BLaER1 treated with 17β-estradiol and CSF1 and Interleukin-3, amounts not matched to agents 10 nM and 100 nM (cell line): Measurements from ENCODE around the gene PTPRM.
"Not testable (repeated sequence)": the region's sequence is repeated elsewhere in the genome, so short reads cannot be mapped to it uniquely, and the experiment has no call there.

Experiments used
- H3K27ac ChIP-seq, 11 experiments: shearing (Covaris generic); formaldehyde crosslinking; 2 replicates each; pipeline ENCODE4 v1.8.1; 2022
- H3K27me3 ChIP-seq, 11 experiments: shearing (Covaris generic); formaldehyde crosslinking; 2 replicates each; pipeline ENCODE4 v1.8.1; 2022
- H3K36me3 ChIP-seq, 11 experiments: shearing (Covaris generic); formaldehyde crosslinking; 2 replicates each; pipeline ENCODE4 v1.8.1; 2022
- H3K4me1 ChIP-seq, 10 experiments: shearing (Covaris generic); formaldehyde crosslinking; 2 replicates each; pipeline ENCODE4 v1.8.1; 2022
- H3K4me2 ChIP-seq, 11 experiments: shearing (Covaris generic); formaldehyde crosslinking; 2 replicates each; pipeline ENCODE4 v1.8.1; 2022
- H3K4me3 ChIP-seq, 10 experiments: shearing (Covaris generic); formaldehyde crosslinking; 2 replicates each; pipeline ENCODE4 v1.8.1; 2022
- H3K9ac ChIP-seq, 11 experiments: shearing (Covaris generic); formaldehyde crosslinking; 2 replicates each; pipeline ENCODE4 v1.8.1; 2022
- H3K9me3 ChIP-seq, 11 experiments: shearing (Covaris generic); formaldehyde crosslinking; replicated peaks in 1 of 11; 2 replicates each; pipeline ENCODE4 v1.8.1; 2022
- H4K20me1 ChIP-seq, 11 experiments: shearing (Covaris generic); formaldehyde crosslinking; 2 replicates each; pipeline ENCODE4 v1.8.1; 2022
- Cebpa-rat ChIP-seq, 11 experiments: shearing (Covaris generic); IDR thresholded peaks; 2 replicates each; pipeline ENCODE4 v1.8.1; 2022

PTPRM gene

DNA sequence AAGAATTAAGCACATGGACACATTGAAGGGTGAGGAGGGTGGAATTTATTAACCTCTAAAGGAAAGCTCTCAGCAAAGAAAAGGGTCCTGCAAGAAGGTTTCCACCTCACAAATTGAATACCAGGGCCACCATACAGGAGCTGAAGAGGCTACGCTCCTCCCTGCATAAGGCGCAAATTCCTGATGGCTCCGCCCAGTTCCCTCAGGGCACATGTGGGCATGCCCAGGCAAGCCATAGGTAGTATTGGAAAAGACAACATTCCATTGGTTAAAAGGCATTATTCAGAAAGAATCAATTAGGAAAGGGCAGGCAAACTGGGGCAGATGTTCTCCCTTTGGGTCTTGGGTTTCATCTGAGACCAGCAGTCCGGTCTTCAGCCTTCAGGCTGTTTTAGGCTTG lies 161.2 kb downstream of the PTPRM start:
- no peak for TF ChIP-seq Cebpa-rat (IDR thresholded peaks at IDR 0.05)
- no peak overlapping the region for H3K9ac ChIP-seq
- H3K4me3 ChIP-seq: no peak overlapping the region
- no peak overlapping the region for H3K27ac ChIP-seq
- H3K36me3 ChIP-seq: no peaks in the 10 kb centered on the region
- H3K9me3 ChIP-seq: peaks cover 0 to 10% (median 8%) of the 10 kb centered on the region in 11 experiments; a peak in 10 of 22 replicates
- no peaks in the 10 kb centered on the region for H4K20me1 ChIP-seq
- H3K27me3 ChIP-seq: no peaks in the 10 kb centered on the region
- no peaks in the 10 kb centered on the region for H3K4me1 ChIP-seq
- H3K4me2 ChIP-seq: no peak overlapping the region

DNA sequence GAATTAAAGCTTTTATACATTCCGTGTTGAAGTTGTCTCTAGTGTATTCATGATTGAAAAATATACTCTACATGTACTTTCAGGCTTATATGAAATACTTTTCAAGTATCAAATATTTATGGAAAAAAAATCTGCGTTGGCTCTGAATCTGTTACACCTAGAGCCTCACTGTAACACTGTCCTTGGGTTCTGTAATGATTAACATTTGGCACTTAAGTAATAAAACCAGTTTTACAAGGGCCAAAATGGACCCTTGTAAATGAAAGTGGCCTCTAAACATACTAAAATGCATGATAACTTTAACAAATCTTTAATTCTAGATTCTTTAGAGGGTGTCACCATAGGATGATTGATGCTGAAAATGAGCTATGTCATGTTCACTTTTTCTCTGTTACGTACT lies 162.8 kb downstream of the PTPRM start:
- H3K36me3 ChIP-seq: no peaks in the 10 kb centered on the region
- H4K20me1 ChIP-seq: no peaks in the 10 kb centered on the region
- no peak for TF ChIP-seq Cebpa-rat (IDR thresholded peaks at IDR 0.05)
- peaks cover 0 to 14% (median 9%) of the 10 kb centered on the region in 11 experiments; a peak in 10 of 22 replicates for H3K9me3 ChIP-seq
- H3K4me3 ChIP-seq: no peak overlapping the region
- H3K4me1 ChIP-seq: peaks cover 0 to 7% (median 2%) of the 10 kb centered on the region in 10 experiments; a peak in 5 of 20 replicates
- H3K9ac ChIP-seq: no peak overlapping the region
- H3K27me3 ChIP-seq: no peaks in the 10 kb centered on the region
- H3K4me2 ChIP-seq: no peak overlapping the region
- no peak overlapping the region for H3K27ac ChIP-seq

DNA sequence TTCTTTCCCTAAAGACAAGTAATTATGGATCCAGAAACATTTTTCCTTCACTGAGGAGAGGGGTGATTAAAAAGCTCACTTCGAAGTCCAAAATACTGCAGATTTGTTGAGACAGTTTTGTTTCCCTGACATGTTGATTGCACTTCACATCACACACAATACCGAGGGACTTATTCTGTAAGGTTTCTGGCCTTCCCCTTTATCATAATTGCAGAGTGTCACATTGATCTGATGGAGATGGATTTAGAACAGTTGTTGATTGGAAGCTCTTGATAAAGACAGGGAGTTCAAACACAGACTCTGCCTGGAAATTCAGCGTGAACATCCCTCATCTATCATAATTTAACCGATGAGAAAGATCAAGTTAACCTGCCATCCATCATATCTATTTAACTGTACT lies 163.6 kb downstream of the PTPRM start:
- no peaks in the 10 kb centered on the region for H4K20me1 ChIP-seq
- no peaks in the 10 kb centered on the region for H3K27me3 ChIP-seq
- H3K4me1 ChIP-seq: peaks cover 0 to 7% (median 2%) of the 10 kb centered on the region in 10 experiments; a peak in 5 of 20 replicates
- H3K36me3 ChIP-seq: no peaks in the 10 kb centered on the region
- H3K4me3 ChIP-seq: no peak overlapping the region
- TF ChIP-seq Cebpa-rat (IDR thresholded peaks at IDR 0.05): no peak
- H3K27ac ChIP-seq: no peak overlapping the region
- H3K9me3 ChIP-seq: peaks cover 0 to 14% (median 9%) of the 10 kb centered on the region in 11 experiments; a peak in 10 of 22 replicates
- H3K4me2 ChIP-seq: no peak overlapping the region
- H3K9ac ChIP-seq: no peak overlapping the region

DNA sequence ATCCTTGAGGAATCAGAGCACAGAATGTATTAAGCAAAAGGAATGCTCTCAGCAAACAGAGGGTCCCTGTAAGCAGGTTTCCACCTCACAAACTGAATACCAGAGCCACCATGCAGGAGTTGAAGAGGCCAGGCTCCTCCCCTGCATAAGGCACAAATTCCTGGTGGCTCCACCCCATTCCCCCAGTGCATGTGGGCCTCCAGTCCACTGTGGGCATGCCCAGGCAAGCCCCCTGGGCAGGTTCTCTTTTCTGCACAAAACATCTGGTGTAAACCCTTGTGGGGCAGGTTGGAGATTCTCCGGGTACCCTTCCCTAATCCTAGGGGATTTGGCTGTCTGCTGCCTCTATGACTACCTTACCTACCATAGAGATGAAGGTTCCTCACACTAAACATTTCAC lies 166.5 kb downstream of the PTPRM start:
- no peak overlapping the region for H3K4me3 ChIP-seq
- H3K9ac ChIP-seq: no peak overlapping the region
- no peaks in the 10 kb centered on the region for H4K20me1 ChIP-seq
- H3K4me1 ChIP-seq: peaks cover 0 to 7% (median 2%) of the 10 kb centered on the region in 10 experiments; a peak in 5 of 20 replicates
- no peaks in the 10 kb centered on the region for H3K27me3 ChIP-seq
- TF ChIP-seq Cebpa-rat (IDR thresholded peaks at IDR 0.05): no peak
- peak overlapping the region in 5 of 11 experiments; percentile 1 to 40 (median 9); a peak in 6 of 22 replicates for H3K27ac ChIP-seq
- peak overlapping the region in 3 of 11 experiments; percentile 4 to 34 (median 15); a peak in 3 of 22 replicates for H3K4me2 ChIP-seq
- no peaks in the 10 kb centered on the region for H3K36me3 ChIP-seq
- H3K9me3 ChIP-seq: peaks cover 0 to 14% (median 9%) of the 10 kb centered on the region in 11 experiments; a peak in 10 of 22 replicates

DNA sequence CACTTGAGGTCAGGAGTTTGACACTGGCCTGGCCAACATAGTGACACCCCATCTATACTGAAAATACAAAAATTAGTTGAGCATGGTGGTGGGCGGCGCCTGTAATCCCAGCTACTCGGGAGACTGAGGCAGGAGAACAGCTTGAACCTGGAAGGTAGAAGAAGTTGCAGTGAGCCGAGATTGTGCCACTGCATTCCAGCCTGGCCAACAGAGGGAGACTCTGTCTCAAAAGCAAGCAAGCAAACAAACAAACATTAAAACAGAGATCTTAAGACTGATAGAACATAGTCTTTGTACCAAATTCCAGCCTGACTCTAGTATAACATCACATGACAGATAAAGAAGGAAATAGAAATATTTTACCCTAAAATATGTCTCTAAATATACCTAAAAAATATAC lies 168.1 kb downstream of the PTPRM start:
- H3K4me1 ChIP-seq: peaks cover 0 to 7% (median 2%) of the 10 kb centered on the region in 10 experiments; a peak in 5 of 20 replicates
- H3K4me3 ChIP-seq: no peak overlapping the region
- no peaks in the 10 kb centered on the region for H3K36me3 ChIP-seq
- no peak overlapping the region for H3K9ac ChIP-seq
- H3K27me3 ChIP-seq: no peaks in the 10 kb centered on the region
- H3K4me2 ChIP-seq: no peak overlapping the region
- peaks cover 0 to 14% (median 9%) of the 10 kb centered on the region in 11 experiments; a peak in 10 of 22 replicates for H3K9me3 ChIP-seq
- no peak overlapping the region for H3K27ac ChIP-seq
- no peak for TF ChIP-seq Cebpa-rat (IDR thresholded peaks at IDR 0.05)
- H4K20me1 ChIP-seq: no peaks in the 10 kb centered on the region

DNA sequence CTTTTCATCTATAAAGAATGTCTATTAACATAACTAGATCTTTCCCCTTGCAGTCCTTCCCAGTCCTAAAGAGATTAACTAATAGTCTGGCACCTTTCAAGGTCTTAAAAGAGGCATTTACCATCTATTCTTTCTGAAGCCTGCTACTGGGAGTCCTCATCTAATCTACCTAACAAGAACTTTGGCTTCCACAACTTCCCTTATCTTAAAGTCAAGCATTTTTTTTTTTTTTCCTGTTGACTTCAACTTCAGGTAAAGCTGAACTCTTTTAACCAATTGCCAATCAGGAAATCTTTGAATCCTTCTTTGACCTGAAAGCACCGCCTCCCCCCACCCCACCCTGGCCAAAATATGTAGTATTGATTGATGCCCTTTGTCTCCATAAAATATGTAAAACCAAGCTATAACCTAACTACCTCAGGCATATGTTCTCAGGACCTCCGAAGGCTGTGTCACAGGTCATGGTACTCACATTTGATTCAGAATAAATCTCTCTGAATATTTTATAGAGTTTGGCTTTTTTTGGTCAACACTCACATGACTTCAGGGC lies 168.6 kb downstream of the PTPRM start:
- Histone ChIP-seq H3K27ac (no peak overlapping the region), H3K27me3 (no peaks in the 10 kb centered on the region)

DNA sequence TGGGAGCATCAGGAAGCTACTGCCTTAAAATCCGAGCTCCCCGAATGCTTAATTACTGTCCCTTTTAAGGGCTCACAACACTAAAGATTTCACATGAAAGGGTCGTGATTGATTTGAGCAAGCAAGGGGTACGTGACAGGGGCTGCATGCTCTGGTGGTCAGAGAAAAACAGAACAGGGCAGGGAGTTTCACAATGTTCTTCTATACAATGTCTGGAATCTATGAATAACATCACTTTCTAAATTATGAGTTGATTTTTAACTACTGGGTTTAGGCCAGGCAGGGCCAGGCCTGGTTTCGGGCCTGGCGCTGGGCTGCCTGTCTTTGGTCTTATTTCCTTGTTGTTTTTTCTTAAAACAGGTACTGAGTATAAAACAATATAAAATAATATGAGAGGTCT lies 169.4 kb downstream of the PTPRM start:
- not testable (repeated sequence) for H3K9ac ChIP-seq, H3K27ac ChIP-seq, H3K4me2 ChIP-seq, H3K36me3 ChIP-seq, H3K27me3 ChIP-seq, H3K4me1 ChIP-seq, H4K20me1 ChIP-seq, H3K4me3 ChIP-seq
- H3K9me3 ChIP-seq: peaks cover 0 to 14% (median 9%) of the 10 kb centered on the region in 11 experiments; a peak in 10 of 22 replicates

More for the DNA sequence above, 168.6 kb downstream of the PTPRM start:
- Histone ChIP-seq H3K4me1 (peaks cover 0 to 7% (median 2%) of the 10 kb centered on the region in 10 experiments; a peak in 5 of 20 replicates), H3K36me3 (no peaks in the 10 kb centered on the region), H4K20me1 (no peaks in the 10 kb centered on the region), H3K4me2 (no peak overlapping the region), H3K4me3 (no peak overlapping the region), H3K9ac (no peak overlapping the region), H3K9me3 (peaks cover 0 to 14% (median 9%) of the 10 kb centered on the region in 11 experiments; a peak in 10 of 22 replicates)
- no peak for TF ChIP-seq Cebpa-rat (IDR thresholded peaks at IDR 0.05)

DNA sequence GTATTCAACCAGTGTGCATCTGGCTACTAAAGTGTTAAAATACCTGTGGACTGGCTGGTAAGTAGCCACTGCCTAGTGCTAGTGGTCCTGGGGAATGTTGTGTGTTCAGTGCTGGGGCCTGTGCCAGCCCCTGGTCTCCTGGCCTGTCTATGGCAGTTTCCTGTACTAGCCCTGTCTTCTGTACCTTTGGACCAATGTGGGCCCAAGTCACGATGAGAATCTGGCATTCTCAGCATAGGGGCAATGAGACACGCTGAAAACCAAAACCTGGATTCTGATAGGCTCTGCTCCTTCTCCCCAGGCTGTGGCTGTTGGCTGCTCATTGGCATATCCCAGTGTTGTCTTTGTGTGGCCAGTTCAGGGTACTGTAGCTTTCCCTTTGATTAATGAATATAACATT lies 170.4 kb downstream of the PTPRM start:
- H3K27ac ChIP-seq: no peak overlapping the region
- H3K4me1 ChIP-seq: peaks cover 0 to 7% (median 2%) of the 10 kb centered on the region in 10 experiments; a peak in 5 of 20 replicates
- H3K27me3 ChIP-seq: no peaks in the 10 kb centered on the region
- no peaks in the 10 kb centered on the region for H4K20me1 ChIP-seq
- no peak overlapping the region for H3K9ac ChIP-seq
- H3K4me3 ChIP-seq: no peak overlapping the region
- TF ChIP-seq Cebpa-rat (IDR thresholded peaks at IDR 0.05): no peak
- no peak overlapping the region for H3K4me2 ChIP-seq
- H3K36me3 ChIP-seq: no peaks in the 10 kb centered on the region
- H3K9me3 ChIP-seq: peaks cover 0 to 13% (median 8%) of the 10 kb centered on the region in 11 experiments; a peak in 10 of 22 replicates

DNA sequence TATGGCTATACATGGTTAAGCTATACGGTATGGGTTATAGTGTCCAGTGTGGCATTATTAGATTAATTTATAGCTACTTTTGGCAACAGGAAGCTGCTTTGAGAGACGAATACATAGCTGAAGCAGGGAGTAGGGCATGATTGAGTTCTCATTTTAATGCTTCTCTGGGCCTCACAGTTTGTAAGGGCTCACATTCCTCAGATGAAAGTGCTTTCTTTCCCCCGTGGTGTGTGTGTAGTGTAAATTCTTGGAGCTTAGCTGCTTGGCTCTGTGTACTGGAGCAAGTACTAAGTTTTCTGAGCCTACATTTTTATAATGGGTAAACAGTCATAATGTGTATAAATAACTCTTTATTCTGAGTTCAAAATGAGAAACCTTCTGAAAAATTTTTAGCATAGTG lies 173.7 kb downstream of the PTPRM start:
- Histone ChIP-seq H4K20me1 (no peaks in the 10 kb centered on the region), H3K4me3 (no peak overlapping the region), H3K27me3 (no peaks in the 10 kb centered on the region), H3K9me3 (peaks cover 4 to 11% (median 8%) of the 10 kb centered on the region in 11 experiments; a peak in 19 of 22 replicates), H3K4me2 (no peak overlapping the region), H3K9ac (no peak overlapping the region), H3K4me1 (no peaks in the 10 kb centered on the region), H3K27ac (no peak overlapping the region), H3K36me3 (no peaks in the 10 kb centered on the region)
- TF ChIP-seq Cebpa-rat (IDR thresholded peaks at IDR 0.05): no peak

DNA sequence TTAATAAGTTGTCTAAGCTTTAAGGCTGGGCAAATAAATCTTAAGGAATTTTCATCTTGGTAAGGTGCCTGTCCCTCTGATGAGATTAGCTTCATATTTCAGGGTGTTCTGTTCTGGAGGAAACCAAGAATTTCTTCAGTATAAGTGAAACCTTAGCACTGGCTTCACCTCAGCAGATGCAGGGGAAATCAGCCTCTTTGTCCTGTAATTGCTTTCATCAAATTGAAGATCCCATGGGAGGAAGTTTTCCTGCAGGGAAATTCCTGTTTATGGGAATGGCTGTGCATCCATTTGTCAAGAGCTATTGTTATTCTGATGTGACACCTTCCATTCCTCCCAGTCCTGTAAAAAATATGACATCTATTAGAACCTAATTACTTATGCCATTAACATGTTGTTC lies 174.5 kb downstream of the PTPRM start:
- Histone ChIP-seq H3K9me3 (peaks cover 10 to 18% (median 15%) of the 10 kb centered on the region in 11 experiments; a peak in 21 of 22 replicates), H3K36me3 (no peaks in the 10 kb centered on the region), H3K4me3 (no peak overlapping the region), H3K4me1 (no peaks in the 10 kb centered on the region), H3K27me3 (no peaks in the 10 kb centered on the region), H3K9ac (no peak overlapping the region), H3K4me2 (no peak overlapping the region), H3K27ac (no peak overlapping the region), H4K20me1 (no peaks in the 10 kb centered on the region)
- TF ChIP-seq Cebpa-rat (IDR thresholded peaks at IDR 0.05): no peak
